ENCODE results near the gene GFOD1. TPM values are rescaled to one million over a fixed set of nuclear protein-coding genes. Genes with fewer than 3 reads are reported as not detected.

GFOD1 gene
- total and polyA plus RNA-seq, 2 of the 4 experiments (the other 2 are of a cell fraction): 1.8 to 3.4 TPM

DNA sequence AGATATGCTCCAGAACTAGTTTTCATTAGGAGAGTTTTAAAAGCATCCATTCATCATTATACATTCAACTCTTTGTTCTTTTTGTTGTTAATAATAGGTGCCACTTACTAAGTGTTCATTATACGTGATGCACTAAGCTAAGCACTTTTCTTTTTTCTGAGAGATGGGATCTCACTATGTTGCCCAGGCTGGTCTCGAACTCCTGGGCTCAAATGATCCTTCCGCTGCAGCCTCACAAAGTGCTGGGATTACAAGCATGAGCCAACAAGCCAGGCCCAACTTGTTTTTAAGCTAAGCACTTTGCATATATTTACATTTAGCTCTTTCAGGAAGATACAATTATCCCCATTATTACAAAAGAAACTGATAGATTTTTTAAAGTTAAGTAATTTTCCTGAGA lies 5.7 kb upstream of the GFOD1 start:
- Histone ChIP-seq H3K18ac (ENCODE audit: low read depth, low read length) (no peak overlapping the region), H3K27ac (ENCODE audit: insufficient read depth, low read length) (no peak overlapping the region), H3K9ac (ENCODE audit: low read depth, low read length) (no peak overlapping the region), H3K9me3 (ENCODE audit: control insufficient read depth, insufficient read depth, low read length) (no peaks in the 10 kb centered on the region), H4K91ac (ENCODE audit: insufficient read depth, low read depth, low read length) (no peak overlapping the region), H3K27me3 (ENCODE audit: control insufficient read depth, insufficient read depth, low read length) (no peaks in the 10 kb centered on the region), H3K4me3 (ENCODE audit: insufficient read depth, low read depth, low read length) (no peak overlapping the region), H4K8ac (ENCODE audit: low read depth in 2 of 2, low read length in 2 of 2) (no peak overlapping the region), H4K5ac (ENCODE audit: low read depth, low read length) (no peak overlapping the region), H3K23ac (ENCODE audit: low read depth, low read length) (no peak overlapping the region), H3K79me1 (ENCODE audit: low read depth in 1 of 2, low read length in 2 of 2) (no peaks in the 10 kb centered on the region), H2BK15ac (ENCODE audit: low read depth, low read length) (no peak overlapping the region), H2BK5ac (ENCODE audit: low read depth, low read length, poor library complexity, severe bottlenecking) (no peak overlapping the region), H2AFZ (replicated peaks; ENCODE audit: low read length, poor library complexity) (no peak overlapping the region), H3K4me1 (ENCODE audit: control insufficient read depth, insufficient read depth, low read length) (peaks cover 4% of the 10 kb centered on the region), H4K20me1 (ENCODE audit: insufficient read depth, low read length) (no peaks in the 10 kb centered on the region), H3K56ac (ENCODE audit: extremely low read depth, insufficient read depth, low read length) (no peak overlapping the region), H2BK20ac (ENCODE audit: low read depth, low read length) (no peak overlapping the region), H3K14ac (replicated peaks; ENCODE audit: low read depth, low read length) (no peak overlapping the region), H2AK9ac (replicated peaks; ENCODE audit: low read depth, low read length, poor library complexity) (no peak overlapping the region), H3K4ac (ENCODE audit: low read depth, low read length) (no peak overlapping the region), H3K4me2 (ENCODE audit: low read depth, low read length) (no peak overlapping the region), H2AK5ac (ENCODE audit: low read depth, low read length) (no peak overlapping the region), H3K9me1 (ENCODE audit: insufficient read depth, low read length) (peaks cover 7% of the 10 kb centered on the region), H2BK120ac (ENCODE audit: low read depth, low read length) (no peak overlapping the region), H3K36me3 (ENCODE audit: control insufficient read depth, insufficient read depth, low read length) (no peaks in the 10 kb centered on the region)
- no peak for ATAC-seq (ENCODE audit: low read depth)
- ChIA-PET POLR2A (ENCODE audit: unreplicated experiment) (no interaction called here), CTCF (no interaction called here)
- intact Hi-C loops (cut with micrococcal nuclease): no loop called here
- dilution Hi-C loops (cut with HindIII; ENCODE audit: low sequenced_read_pairs, unreplicated experiment): no loop called here
- DNase-seq: no peak
- in situ Hi-C loops (cut with MboI; ENCODE audit: low sequenced_read_pairs): no loop called here
- no TSS peak for BruUV-seq (replicated peaks)
- WGBS, 2 experiments (ENCODE audit: extremely low coverage in 2 of 2, insufficient read length in 1 of 2): no CpG with 5 or more reads among the region's 3 CpGs
- TF ChIP-seq, protein P1, sequence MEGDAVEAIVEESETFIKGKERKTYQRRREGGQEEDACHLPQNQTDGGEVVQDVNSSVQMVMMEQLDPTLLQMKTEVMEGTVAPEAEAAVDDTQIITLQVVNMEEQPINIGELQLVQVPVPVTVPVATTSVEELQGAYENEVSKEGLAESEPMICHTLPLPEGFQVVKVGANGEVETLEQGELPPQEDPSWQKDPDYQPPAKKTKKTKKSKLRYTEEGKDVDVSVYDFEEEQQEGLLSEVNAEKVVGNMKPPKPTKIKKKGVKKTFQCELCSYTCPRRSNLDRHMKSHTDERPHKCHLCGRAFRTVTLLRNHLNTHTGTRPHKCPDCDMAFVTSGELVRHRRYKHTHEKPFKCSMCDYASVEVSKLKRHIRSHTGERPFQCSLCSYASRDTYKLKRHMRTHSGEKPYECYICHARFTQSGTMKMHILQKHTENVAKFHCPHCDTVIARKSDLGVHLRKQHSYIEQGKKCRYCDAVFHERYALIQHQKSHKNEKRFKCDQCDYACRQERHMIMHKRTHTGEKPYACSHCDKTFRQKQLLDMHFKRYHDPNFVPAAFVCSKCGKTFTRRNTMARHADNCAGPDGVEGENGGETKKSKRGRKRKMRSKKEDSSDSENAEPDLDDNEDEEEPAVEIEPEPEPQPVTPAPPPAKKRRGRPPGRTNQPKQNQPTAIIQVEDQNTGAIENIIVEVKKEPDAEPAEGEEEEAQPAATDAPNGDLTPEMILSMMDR (conservative IDR thresholded peaks at IDR 0.05; ENCODE audit: low read depth, low read length): no peak
- TF ChIP-seq CEBPB (IDR thresholded peaks at IDR 0.05; ENCODE audit: low read depth, low read length) (no peak), CHD1 (IDR thresholded peaks at IDR 0.05; ENCODE audit: low read depth, low read length) (no peak), MAFK (IDR thresholded peaks at IDR 0.05; ENCODE audit: low read depth, low read length) (no peak), MAZ (IDR thresholded peaks at IDR 0.05; ENCODE audit: borderline replicate concordance, low read depth, low read length) (no peak), FOS (IDR thresholded peaks at IDR 0.05; ENCODE audit: low read depth, low read length) (no peak), RAD21 (IDR thresholded peaks at IDR 0.05; ENCODE audit: low read length) (no peak), BHLHE40 (IDR thresholded peaks at IDR 0.05; ENCODE audit: low read depth, low read length) (no peak), NFE2L2 (IDR thresholded peaks at IDR 0.05; ENCODE audit: low read depth, low read length) (no peak), SMC3 (IDR thresholded peaks at IDR 0.05; ENCODE audit: low read depth, low read length) (no peak), RCOR1 (IDR thresholded peaks at IDR 0.05; ENCODE audit: insufficient replicate concordance, low read length) (no peak), POLR2A (IDR thresholded peaks at IDR 0.05; ENCODE audit: low read depth, low read length) (no peak)
